GM19240 (cell line): ENCODE results near the gene MCUR1.
"Not testable (repeated sequence)": the region's sequence is repeated elsewhere in the genome, so short reads cannot be mapped to it uniquely, and the experiment has no call there.

ENCODE experiments used
- DNase-seq: peaks from one replicate; pipeline ENCODE4 v3.0.0; 2011; ENCODE audit warnings: low spot score; ENCODE audit not compliant: insufficient read length

MCUR1 gene

GRCh38 chr6:13814176-13814937 is at the start of gene MCUR1:
Gene MCUR1, minus strand, starts transcription at chr6:13814557. Its CDS starts 128 bp downstream, at chr6:13814429.
- peak; percentile 87 for DNase-seq

GRCh38 chr6:13863699-13864155 is 49.4 kb upstream of the MCUR1 start:
- no peak for DNase-seq

GRCh38 chr6:13860556-13861185 is 46.3 kb upstream of the MCUR1 start:
- not testable (repeated sequence) for DNase-seq

GRCh38 chr6:13859871-13860555 is 45.7 kb upstream of the MCUR1 start:
- no peak for DNase-seq

GRCh38 chr6:13854716-13855250 is 40.4 kb upstream of the MCUR1 start:
- DNase-seq, result no peak

- no peak for DNase-seq
These were observed 39.5 kb upstream of the MCUR1 start for GRCh38 chr6:13853871-13854270.

- no peak for DNase-seq
These were observed 37.4 kb upstream of the MCUR1 start for GRCh38 chr6:13851803-13852202.

GRCh38 chr6:13851330-13851729 is 37.0 kb upstream of the MCUR1 start:
- DNase-seq, result no peak

GRCh38 chr6:13850690-13851089 is 36.3 kb upstream of the MCUR1 start:
- not testable (repeated sequence) for DNase-seq

- no peak for DNase-seq
These were observed 34.3 kb upstream of the MCUR1 start for GRCh38 chr6:13848522-13849150.

GRCh38 chr6:13847326-13848050 is 33.1 kb upstream of the MCUR1 start:
- no peak for DNase-seq

GRCh38 chr6:13846841-13847240 is 32.5 kb upstream of the MCUR1 start:
- DNase-seq, result no peak

GRCh38 chr6:13841936-13842335 is 27.6 kb upstream of the MCUR1 start:
- no peak for DNase-seq

- no peak for DNase-seq
These were observed 24.3 kb upstream of the MCUR1 start for GRCh38 chr6:13838616-13839015.

GRCh38 chr6:13836170-13836569 is 21.8 kb upstream of the MCUR1 start:
- no peak for DNase-seq

- no peak for DNase-seq
These were observed 20.4 kb upstream of the MCUR1 start for GRCh38 chr6:13834790-13835189.

- DNase-seq, result not testable (repeated sequence)
These were observed 19.7 kb upstream of the MCUR1 start for GRCh38 chr6:13834018-13834417.

GRCh38 chr6:13832778-13833177 is 18.4 kb upstream of the MCUR1 start:
- no peak for DNase-seq

GRCh38 chr6:13831615-13832014 is 17.3 kb upstream of the MCUR1 start:
- DNase-seq, result no peak

- DNase-seq, result no peak
These were observed 16.4 kb upstream of the MCUR1 start for GRCh38 chr6:13830803-13831202.

GRCh38 chr6:13829419-13829818 is 15.1 kb upstream of the MCUR1 start:
- not testable (repeated sequence) for DNase-seq
